Hippocampal formation (tissue), 2 donors: ENCODE results near the gene DEDD2.
"Not testable (repeated sequence)": the region's sequence is repeated elsewhere in the genome, so short reads cannot be mapped to it uniquely, and the experiment has no call there.

ENCODE experiments used
- DNase-seq, 2 donors: peaks; one replicate each; lab custom pipeline; 2025; lab: John Stamatoyannopoulos, UW

The DEDD2 gene

GRCh38 chr19:42217520-42218437, at the start of gene DEDD2:
Gene DEDD2, minus strand, starts transcription at chr19:42217677. Its CDS starts 670 bp downstream, at chr19:42217007.
- peak; percentile 81 to 94 for DNase-seq

GRCh38 chr19:42266928-42267603, 49.6 kb upstream of the DEDD2 start:
- DNase-seq: not testable (repeated sequence)

- not testable (repeated sequence) for DNase-seq
Observed at GRCh38 chr19:42266105-42266504, 48.6 kb upstream of the DEDD2 start.

- DNase-seq: no peak
Observed at GRCh38 chr19:42261763-42262162, 44.3 kb upstream of the DEDD2 start.

- DNase-seq: not testable (repeated sequence)
Observed at GRCh38 chr19:42257842-42258241, 40.4 kb upstream of the DEDD2 start.

GRCh38 chr19:42255766-42256745, 38.6 kb upstream of the DEDD2 start:
- DNase-seq: peak; percentile 51 to 58

GRCh38 chr19:42254850-42255765, 37.6 kb upstream of the DEDD2 start, which contains the start of gene ERF:
Gene ERF, minus strand, starts transcription at chr19:42255128. Its CDS starts 129 bp downstream, at chr19:42254999.
- peak; percentile 89 to 93 for DNase-seq

GRCh38 chr19:42254089-42254849, 36.8 kb upstream of the DEDD2 start:
- peak; percentile 60 to 80 for DNase-seq

GRCh38 chr19:42253245-42254088, 36.0 kb upstream of the DEDD2 start:
- DNase-seq: peak in 1 of 2 donors; percentile 73

GRCh38 chr19:42252365-42253244, 35.1 kb upstream of the DEDD2 start:
- DNase-seq: peak; percentile 83 to 92

GRCh38 chr19:42251572-42252358, 34.3 kb upstream of the DEDD2 start:
- DNase-seq: no peak

- peak; percentile 19 to 45 for DNase-seq
Observed at GRCh38 chr19:42250666-42251531, 33.4 kb upstream of the DEDD2 start.

GRCh38 chr19:42250183-42250665, 32.7 kb upstream of the DEDD2 start:
- no peak for DNase-seq

GRCh38 chr19:42249769-42250168, 32.3 kb upstream of the DEDD2 start:
- DNase-seq: no peak

GRCh38 chr19:42249149-42249750, 31.8 kb upstream of the DEDD2 start:
- DNase-seq: no peak
